ENCODE data around the gene FAM25A.
A peak's percentile ranks its signal among the peaks of the same experiment; 100 is the strongest.
"Not testable (repeated sequence)": the region's sequence is repeated elsewhere in the genome, so short reads cannot be mapped to it uniquely, and the experiment has no call there.

Gene FAM25A

GRCh38 chr10:86979977-86980448 is 40.1 kb upstream of the FAM25A start:
- no peaks in the 10 kb centered on the region for H3K9me3 ChIP-seq (replicated peaks in 1 of 11)
- no peak for TF ChIP-seq Cebpa-rat (IDR thresholded peaks at IDR 0.05)
- H3K36me3 ChIP-seq: no peaks in the 10 kb centered on the region
- peak overlapping the region in 1 of 11 experiments; percentile 9; a peak in 1 of 22 replicates for H3K27ac ChIP-seq
- no peak overlapping the region for H3K4me3 ChIP-seq
- peak overlapping the region in 10 of 11 experiments; percentile 19 to 82 (median 38); a peak in 14 of 22 replicates for H3K4me2 ChIP-seq
- peaks cover 0 to 32% (median 7%) of the 10 kb centered on the region in 10 experiments; a peak in 15 of 20 replicates for H3K4me1 ChIP-seq
- H3K9ac ChIP-seq: peak overlapping the region in 2 of 11 experiments; percentile 6 to 11; a peak in 1 of 22 replicates
- no peaks in the 10 kb centered on the region for H4K20me1 ChIP-seq
- no peaks in the 10 kb centered on the region for H3K27me3 ChIP-seq

- H3K27me3 ChIP-seq; H3K27ac ChIP-seq; H3K9ac ChIP-seq; H3K9me3 ChIP-seq (replicated peaks in 1 of 11); H4K20me1 ChIP-seq; H3K36me3 ChIP-seq; H3K4me3 ChIP-seq: not testable (repeated sequence)
- H3K4me2 ChIP-seq: peak overlapping the region in 2 of 11 experiments; percentile 66 to 82; a peak in 4 of 22 replicates
- H3K4me1 ChIP-seq: peaks cover 0 to 32% (median 7%) of the 10 kb centered on the region in 10 experiments; a peak in 15 of 20 replicates
These were observed 39.1 kb upstream of the FAM25A start for GRCh38 chr10:86981020-86981419.

GRCh38 chr10:86981716-86982115 is 38.4 kb upstream of the FAM25A start:
- no peak overlapping the region for H3K9ac ChIP-seq
- no peaks in the 10 kb centered on the region for H3K36me3 ChIP-seq
- H3K4me3 ChIP-seq: no peak overlapping the region
- no peaks in the 10 kb centered on the region for H4K20me1 ChIP-seq
- no peaks in the 10 kb centered on the region for H3K27me3 ChIP-seq
- no peak for TF ChIP-seq Cebpa-rat (IDR thresholded peaks at IDR 0.05)
- no peak overlapping the region for H3K27ac ChIP-seq
- H3K4me1 ChIP-seq: peaks cover 0 to 32% (median 7%) of the 10 kb centered on the region in 10 experiments; a peak in 15 of 20 replicates
- peak overlapping the region in 2 of 11 experiments; percentile 66 to 82; a peak in 3 of 22 replicates for H3K4me2 ChIP-seq
- H3K9me3 ChIP-seq (replicated peaks in 1 of 11): no peaks in the 10 kb centered on the region

GRCh38 chr10:86984498-86984897 is 35.6 kb upstream of the FAM25A start:
- H3K9me3 ChIP-seq (replicated peaks in 1 of 11); H3K36me3 ChIP-seq; H3K4me2 ChIP-seq; H3K27ac ChIP-seq; H4K20me1 ChIP-seq; H3K4me3 ChIP-seq; H3K27me3 ChIP-seq; H3K9ac ChIP-seq: not testable (repeated sequence)
- H3K4me1 ChIP-seq: peaks cover 0 to 28% (median 7%) of the 10 kb centered on the region in 10 experiments; a peak in 15 of 20 replicates

- no peak for TF ChIP-seq Cebpa-rat (IDR thresholded peaks at IDR 0.05)
- no peaks in the 10 kb centered on the region for H3K27me3 ChIP-seq
- H3K4me2 ChIP-seq: no peak overlapping the region
- no peaks in the 10 kb centered on the region for H4K20me1 ChIP-seq
- H3K4me1 ChIP-seq: no peaks in the 10 kb centered on the region
- H3K4me3 ChIP-seq: no peak overlapping the region
- H3K9me3 ChIP-seq (replicated peaks in 1 of 11): no peaks in the 10 kb centered on the region
- no peaks in the 10 kb centered on the region for H3K36me3 ChIP-seq
- no peak overlapping the region for H3K9ac ChIP-seq
- no peak overlapping the region for H3K27ac ChIP-seq
These were observed 31.6 kb upstream of the FAM25A start for GRCh38 chr10:86988520-86988919.

- not testable (repeated sequence) for H3K27ac ChIP-seq; H3K9me3 ChIP-seq (replicated peaks in 1 of 11); H3K4me2 ChIP-seq; H3K4me3 ChIP-seq; H3K27me3 ChIP-seq; H3K9ac ChIP-seq; H3K36me3 ChIP-seq; H4K20me1 ChIP-seq; H3K4me1 ChIP-seq
These were observed 28.7 kb upstream of the FAM25A start for GRCh38 chr10:86991362-86991761.

GRCh38 chr10:86992456-86992855 is 27.6 kb upstream of the FAM25A start:
- Histone ChIP-seq H3K27me3 (no peaks in the 10 kb centered on the region), H3K4me2 (no peak overlapping the region), H3K4me1 (no peaks in the 10 kb centered on the region), H3K9me3 (replicated peaks in 1 of 11) (no peaks in the 10 kb centered on the region), H3K9ac (no peak overlapping the region), H3K36me3 (no peaks in the 10 kb centered on the region), H3K4me3 (no peak overlapping the region), H3K27ac (no peak overlapping the region), H4K20me1 (no peaks in the 10 kb centered on the region)
- TF ChIP-seq Cebpa-rat (IDR thresholded peaks at IDR 0.05): no peak

GRCh38 chr10:86992929-86993328 is 27.2 kb upstream of the FAM25A start:
- no peaks in the 10 kb centered on the region for H3K27me3 ChIP-seq
- no peaks in the 10 kb centered on the region for H3K4me1 ChIP-seq
- H4K20me1 ChIP-seq: no peaks in the 10 kb centered on the region
- H3K4me3 ChIP-seq: no peak overlapping the region
- no peak for TF ChIP-seq Cebpa-rat (IDR thresholded peaks at IDR 0.05)
- H3K36me3 ChIP-seq: no peaks in the 10 kb centered on the region
- H3K9me3 ChIP-seq (replicated peaks in 1 of 11): no peaks in the 10 kb centered on the region
- H3K27ac ChIP-seq: no peak overlapping the region
- H3K9ac ChIP-seq: no peak overlapping the region
- H3K4me2 ChIP-seq: no peak overlapping the region

- Histone ChIP-seq H3K4me1 (peaks cover 0 to 17% (median 0%) of the 10 kb centered on the region in 10 experiments; a peak in 6 of 20 replicates), H3K27ac (peak overlapping the region in 3 of 11 experiments; percentile 58 to 69 (median 64); a peak in 4 of 22 replicates), H3K4me2 (peak overlapping the region in 3 of 11 experiments; percentile 48 to 81 (median 79); a peak in 6 of 22 replicates)
- not testable (repeated sequence) for H3K9me3 ChIP-seq (replicated peaks in 1 of 11); H3K4me3 ChIP-seq; H4K20me1 ChIP-seq; H3K27me3 ChIP-seq; H3K9ac ChIP-seq; H3K36me3 ChIP-seq
These were observed 20.2 kb upstream of the FAM25A start for GRCh38 chr10:86999802-87000403.

GRCh38 chr10:87000491-87000890 is 19.6 kb upstream of the FAM25A start:
- Histone ChIP-seq H3K9me3 (replicated peaks in 1 of 11) (no peaks in the 10 kb centered on the region), H3K27ac (peak overlapping the region in 3 of 11 experiments; percentile 58 to 69 (median 64); a peak in 4 of 22 replicates), H3K4me3 (no peak overlapping the region), H3K27me3 (no peaks in the 10 kb centered on the region), H3K36me3 (no peaks in the 10 kb centered on the region), H3K4me1 (peaks cover 0 to 17% (median 0%) of the 10 kb centered on the region in 10 experiments; a peak in 6 of 20 replicates), H4K20me1 (no peaks in the 10 kb centered on the region), H3K4me2 (peak overlapping the region in 3 of 11 experiments; percentile 48 to 81 (median 79); a peak in 6 of 22 replicates), H3K9ac (no peak overlapping the region)
- no peak for TF ChIP-seq Cebpa-rat (IDR thresholded peaks at IDR 0.05)

GRCh38 chr10:87007124-87007523 is 13.0 kb upstream of the FAM25A start:
- not testable (repeated sequence) for H3K9ac ChIP-seq; H3K4me2 ChIP-seq; H3K27me3 ChIP-seq; H3K36me3 ChIP-seq; H3K9me3 ChIP-seq (replicated peaks in 1 of 11); H4K20me1 ChIP-seq; H3K4me3 ChIP-seq; H3K27ac ChIP-seq; H3K4me1 ChIP-seq

GRCh38 chr10:87007674-87008073 is 12.4 kb upstream of the FAM25A start:
- not testable (repeated sequence) for H3K4me1 ChIP-seq; H3K4me3 ChIP-seq; H4K20me1 ChIP-seq; H3K27ac ChIP-seq; H3K36me3 ChIP-seq; H3K27me3 ChIP-seq; H3K9ac ChIP-seq; H3K9me3 ChIP-seq (replicated peaks in 1 of 11); H3K4me2 ChIP-seq

- not testable (repeated sequence) for H3K4me2 ChIP-seq; H3K9me3 ChIP-seq (replicated peaks in 1 of 11); H3K27ac ChIP-seq; H3K4me1 ChIP-seq; H3K36me3 ChIP-seq; H3K27me3 ChIP-seq; H3K9ac ChIP-seq; H4K20me1 ChIP-seq; H3K4me3 ChIP-seq
These were observed 11.8 kb upstream of the FAM25A start for GRCh38 chr10:87008303-87008702.

Measured in BLaER1 treated with 17β-estradiol and CSF1 and Interleukin-3, amounts not matched to agents 10 nM and 100 nM (cell line).